HG02610 (cell line): Measurements from ENCODE around the gene CYP4F11.
"Not testable (repeated sequence)": the region's sequence is repeated elsewhere in the genome, so short reads cannot be mapped to it uniquely, and the experiment has no call there.

Experiments
- ATAC-seq: cut with Tn5 transposase; IDR thresholded peaks from one replicate; pipeline ENCODE4 v1.9.1; 2021; ENCODE audit warnings: mild to moderate bottlenecking, moderate library complexity; ENCODE audit not compliant: unreplicated experiment

Gene CYP4F11

GRCh38 chr19:15934332-15935078, at the start of gene CYP4F11:
TSS of gene CYP4F11 (minus strand) at chr19:15934529. CDS start at chr19:15934408, 121 bp downstream.
- no peak for ATAC-seq

- ATAC-seq, result no peak
Observed at GRCh38 chr19:15979293-15979692, 45.0 kb upstream of the CYP4F11 start.

GRCh38 chr19:15977690-15978089, 43.4 kb upstream of the CYP4F11 start:
- ATAC-seq, result no peak

- no peak for ATAC-seq
Observed at GRCh38 chr19:15976836-15977689, 42.7 kb upstream of the CYP4F11 start.

GRCh38 chr19:15974856-15975255, 40.5 kb upstream of the CYP4F11 start:
- ATAC-seq, result no peak

GRCh38 chr19:15972043-15972442, 37.7 kb upstream of the CYP4F11 start:
- ATAC-seq, result not testable (repeated sequence)

- no peak for ATAC-seq
Observed at GRCh38 chr19:15971224-15971780, 37.0 kb upstream of the CYP4F11 start.

GRCh38 chr19:15964231-15964630, 29.9 kb upstream of the CYP4F11 start:
- no peak for ATAC-seq

GRCh38 chr19:15962319-15962718, 28.0 kb upstream of the CYP4F11 start:
- no peak for ATAC-seq

GRCh38 chr19:15954820-15955219, 20.5 kb upstream of the CYP4F11 start:
- no peak for ATAC-seq

GRCh38 chr19:15948223-15949058, 14.1 kb upstream of the CYP4F11 start, which contains the start of gene OR10H4:
TSS of gene OR10H4 (plus strand) at chr19:15949008. CDS start at chr19:15949008, 0 bp downstream.
- ATAC-seq, result no peak

GRCh38 chr19:15945301-15945700, 11.0 kb upstream of the CYP4F11 start:
- no peak for ATAC-seq

- no peak for ATAC-seq
Observed at GRCh38 chr19:15944401-15944800, 10.1 kb upstream of the CYP4F11 start.

- ATAC-seq, result no peak
Observed at GRCh38 chr19:15937771-15938170, 3.4 kb upstream of the CYP4F11 start.

GRCh38 chr19:15936950-15937349, 2.6 kb upstream of the CYP4F11 start:
- no peak for ATAC-seq

GRCh38 chr19:15936173-15936572, 1.8 kb upstream of the CYP4F11 start:
- ATAC-seq, result no peak

GRCh38 chr19:15935167-15935702, 906 bp upstream of the CYP4F11 start:
- no peak for ATAC-seq

- not testable (repeated sequence) for ATAC-seq
Observed at GRCh38 chr19:15933761-15934331, 483 bp downstream of the CYP4F11 start.

- no peak for ATAC-seq
Observed at GRCh38 chr19:15928321-15928720, 6.0 kb downstream of the CYP4F11 start.

GRCh38 chr19:15926484-15926883, 7.8 kb downstream of the CYP4F11 start:
- ATAC-seq, result no peak
